ENCODE results near the gene FGF4. TPM values are rescaled to one million over a fixed set of nuclear protein-coding genes. Genes with fewer than 3 reads are reported as not detected.

Gene FGF4
- total and polyA plus RNA-seq, 2 donors (not counting 3 experiments of a cell fraction or from before 2014, with no cell fraction given): not detected

GRCh38 chr11:69818231-69818602, 43.1 kb upstream of the FGF4 start:
- FAIRE-seq (no peak), DNase-seq (ENCODE audit: low read depth, low spot score) (no peak)
- intact Hi-C loops (cut with micrococcal nuclease) (no loop called here), dilution Hi-C loops (cut with MboI; ENCODE audit: extremely low pct_ligation_motif_present, low sequenced_read_pairs) (no loop called here)
- Histone ChIP-seq H3K4me2 (ENCODE audit: insufficient read depth, low read length) (no peak overlapping the region), H3K36me3 (ENCODE audit: control insufficient read depth in 2 of 2, extremely low read depth in 1 of 2, insufficient read depth in 2 of 2, low read length in 2 of 2) (no peaks in the 10 kb centered on the region), H3K9ac (replicated peaks; ENCODE audit: extremely low read depth, insufficient read depth, low read length) (no peak overlapping the region), H3K9me1 (replicated peaks; ENCODE audit: control insufficient read depth, extremely low read depth, insufficient read depth, low read length) (no peaks in the 10 kb centered on the region), H4K20me1 (replicated peaks; ENCODE audit: control insufficient read depth, extremely low read depth, insufficient read depth, low read length) (no peaks in the 10 kb centered on the region), H3K9me3 (replicated peaks; ENCODE audit: control insufficient read depth, insufficient read depth, low read length) (no peaks in the 10 kb centered on the region), H3K27ac (ENCODE audit: insufficient read depth, low read depth, low read length) (no peak overlapping the region), H3K27me3 (ENCODE audit: control insufficient read depth in 2 of 2, insufficient read depth in 2 of 2, low read length in 2 of 2) (peaks cover 44% of the 10 kb centered on the region in 2 experiments), H3K4me3 (replicated peaks in 1 of 3; ENCODE audit: insufficient read depth in 1 of 3, low read depth in 1 of 3, low read length in 3 of 3) (no peak overlapping the region), H3K4me1 (ENCODE audit: control insufficient read depth, extremely low read depth, insufficient read depth, low read length) (no peaks in the 10 kb centered on the region), H3K79me2 (ENCODE audit: control insufficient read depth, insufficient read depth, low read length) (no peaks in the 10 kb centered on the region), H2AFZ (ENCODE audit: low read depth, low read length) (no peak overlapping the region)
- no TSS peak for BruUV-seq (replicated peaks)
- POLR2A ChIA-PET: no interaction called here
- CTCF ChIA-PET: interaction anchor here (0.6 kb wide), 1 partner anchor 108 kb away, joined by 3 read pairs; no protein-coding TSS in a partner anchor
- no peak for TF ChIP-seq FOS (IDR thresholded peaks at IDR 0.05; ENCODE audit: borderline replicate concordance, insufficient read depth, low read length)
- TF ChIP-seq EZH2 (IDR thresholded peaks at IDR 0.05; ENCODE audit: borderline replicate concordance, low read depth, low read length, severe bottlenecking): no peak
- TF ChIP-seq JUN (IDR thresholded peaks at IDR 0.05; ENCODE audit: borderline replicate concordance, insufficient read depth, insufficient read length, low read depth): no peak
- no peak for TF ChIP-seq POLR2AphosphoS5 (IDR thresholded peaks at IDR 0.05; ENCODE audit: insufficient read depth, low read depth, low read length)
- no peak for TF ChIP-seq GATA2 (IDR thresholded peaks at IDR 0.05; ENCODE audit: insufficient read depth, insufficient read length, low read depth, low read length)
- no peak for TF ChIP-seq CTCF (IDR thresholded peaks at IDR 0.05; ENCODE audit: extremely low read depth in 1 of 2, insufficient read depth in 1 of 2, low read depth in 1 of 2, low read length in 2 of 2)
- no peak for TF ChIP-seq POLR2A (IDR thresholded peaks at IDR 0.05; ENCODE audit: low read depth, low read length)
- TF ChIP-seq MYC (IDR thresholded peaks at IDR 0.05; ENCODE audit: low read depth, low read length): no peak
- TF ChIP-seq MAX (IDR thresholded peaks at IDR 0.05; ENCODE audit: insufficient read depth, insufficient read length): no peak

All from endothelial cell of umbilical vein (primary cell).